Left kidney (tissue), 2 donors: Measurements from ENCODE around the gene DLGAP1. TPM values are rescaled to one million over a fixed set of nuclear protein-coding genes. Genes with fewer than 3 reads are reported as not detected.

Experiments
- DNase-seq: peaks from one replicate; pipeline ENCODE4 v3.0.0-alpha.2; 2013
- polyA plus RNA-seq: library from polyadenylated mRNA; unstranded; fragments of 120-200 nt; gene quantifications from one replicate; pipeline ENCODE4 v1.2.1, GENCODE V29; 2013; ENCODE audit not compliant: insufficient read length

Gene DLGAP1
- polyA plus RNA-seq, 1 donor, result 6.2 TPM

- no peak for DNase-seq
Observed at GRCh38 chr18:4172196-4173100, 282.7 kb downstream of the DLGAP1 start.

- no peak for DNase-seq
Observed at GRCh38 chr18:4157352-4157751, 297.8 kb downstream of the DLGAP1 start.

DNA sequence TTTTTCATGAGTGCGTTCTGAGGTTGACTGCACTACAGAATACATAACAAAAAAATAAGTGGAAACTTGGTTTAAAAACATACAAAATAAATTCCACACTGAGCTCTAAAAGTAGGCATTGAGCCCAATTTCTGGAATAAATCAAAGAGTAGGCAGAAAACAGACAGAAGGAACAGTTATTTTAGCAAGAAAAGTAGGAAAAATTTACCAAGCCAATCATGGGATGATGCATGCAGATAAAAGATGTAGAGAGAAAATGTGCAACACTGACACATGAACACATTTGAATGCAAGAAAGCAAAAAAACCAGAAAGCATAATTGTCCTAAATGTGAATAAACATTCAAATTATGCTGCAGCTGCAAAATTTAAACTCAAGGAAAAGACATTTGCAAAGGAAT, 308.3 kb downstream of the DLGAP1 start:
- DNase-seq, result no peak

GRCh38 chr18:4144201-4144600, 310.9 kb downstream of the DLGAP1 start:
- DNase-seq, result no peak

- DNase-seq, result no peak
Observed at GRCh38 chr18:4143585-4143984, 311.5 kb downstream of the DLGAP1 start.

DNA sequence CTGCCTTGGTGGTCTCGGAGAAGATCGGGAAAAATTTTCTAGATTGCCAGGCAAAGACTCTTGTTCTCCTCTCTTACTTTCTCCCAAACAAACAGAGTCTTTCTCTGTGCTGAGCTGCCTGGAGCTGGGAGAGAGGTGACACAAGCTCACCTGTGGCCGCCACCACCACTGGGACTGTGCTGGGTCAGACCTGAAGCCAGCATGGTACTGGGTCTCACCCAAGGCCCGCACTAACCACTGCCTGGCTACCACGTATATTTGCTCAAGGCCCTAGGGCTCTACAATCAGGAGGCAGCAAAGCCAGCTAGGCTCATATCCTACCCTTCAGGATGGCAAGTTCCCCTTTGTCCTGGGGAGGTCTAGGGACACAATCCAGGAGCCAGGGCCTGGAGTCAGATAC, 312.2 kb downstream of the DLGAP1 start:
- DNase-seq, result no peak

DNA sequence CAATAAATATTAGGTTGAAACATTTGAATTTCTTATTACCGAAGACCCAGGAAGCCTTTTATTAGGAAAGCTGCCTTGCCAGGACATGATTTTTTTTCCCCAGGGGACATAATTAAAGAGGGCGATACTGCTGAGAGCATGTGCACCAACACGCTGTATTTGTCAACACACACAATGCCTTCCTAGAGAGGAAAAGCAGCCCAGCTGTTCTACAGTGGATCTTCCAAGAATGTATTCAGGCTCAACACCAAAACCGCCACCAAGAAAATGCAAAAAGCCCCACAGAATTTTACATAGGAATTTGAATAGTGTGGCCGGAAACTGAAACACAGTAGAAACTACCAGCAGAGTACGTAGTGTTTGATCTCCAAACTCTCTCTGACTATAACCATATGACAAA, 320.4 kb downstream of the DLGAP1 start:
- DNase-seq, result no peak

DNA sequence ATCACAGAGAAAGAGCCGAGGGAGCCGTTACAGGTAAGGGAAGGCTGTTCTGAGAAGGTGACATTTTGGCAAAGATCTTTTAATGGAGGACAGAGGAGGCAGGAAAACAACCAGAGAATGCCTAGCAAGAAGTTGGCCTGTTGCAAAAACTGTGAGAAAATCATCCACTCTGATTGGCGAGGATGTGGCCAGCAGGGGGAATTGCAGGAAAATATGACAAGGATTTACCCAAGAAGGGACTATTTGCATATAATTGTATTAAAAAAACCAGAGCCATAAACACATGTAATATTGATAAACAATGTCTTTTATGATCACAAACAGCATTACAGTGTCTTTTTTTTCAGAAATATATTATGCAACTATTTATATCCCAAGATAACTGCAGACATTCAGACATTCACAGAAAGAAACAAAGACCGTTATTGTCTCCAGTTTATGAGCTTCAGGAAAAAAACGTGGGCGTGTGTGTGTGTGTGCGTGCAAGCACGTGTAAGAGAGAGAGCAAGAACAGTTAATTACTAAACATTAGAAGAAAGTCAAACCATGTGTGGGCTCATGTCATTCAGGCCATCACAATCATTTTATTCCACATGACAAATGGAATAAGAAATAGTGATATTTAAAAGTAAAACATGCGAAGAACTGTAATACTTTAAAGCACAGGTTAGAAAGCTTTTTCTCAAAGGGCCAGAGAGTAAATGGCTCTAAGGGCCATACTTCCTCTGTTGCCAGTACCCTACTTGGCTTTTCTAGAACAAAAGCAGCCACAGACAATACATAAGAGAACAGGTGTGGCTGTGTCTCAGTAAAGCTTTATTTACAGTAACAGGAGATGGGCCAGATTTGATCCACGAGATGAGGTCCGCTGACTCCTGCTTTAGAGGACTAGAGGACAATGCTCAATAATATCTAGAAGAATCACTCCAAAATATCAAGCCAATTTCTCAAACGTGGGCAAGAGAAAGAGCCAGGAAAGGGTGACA, 324.1 kb downstream of the DLGAP1 start:
- DNase-seq, result no peak

GRCh38 chr18:4126939-4127338, 328.2 kb downstream of the DLGAP1 start:
- DNase-seq, result no peak

DNA sequence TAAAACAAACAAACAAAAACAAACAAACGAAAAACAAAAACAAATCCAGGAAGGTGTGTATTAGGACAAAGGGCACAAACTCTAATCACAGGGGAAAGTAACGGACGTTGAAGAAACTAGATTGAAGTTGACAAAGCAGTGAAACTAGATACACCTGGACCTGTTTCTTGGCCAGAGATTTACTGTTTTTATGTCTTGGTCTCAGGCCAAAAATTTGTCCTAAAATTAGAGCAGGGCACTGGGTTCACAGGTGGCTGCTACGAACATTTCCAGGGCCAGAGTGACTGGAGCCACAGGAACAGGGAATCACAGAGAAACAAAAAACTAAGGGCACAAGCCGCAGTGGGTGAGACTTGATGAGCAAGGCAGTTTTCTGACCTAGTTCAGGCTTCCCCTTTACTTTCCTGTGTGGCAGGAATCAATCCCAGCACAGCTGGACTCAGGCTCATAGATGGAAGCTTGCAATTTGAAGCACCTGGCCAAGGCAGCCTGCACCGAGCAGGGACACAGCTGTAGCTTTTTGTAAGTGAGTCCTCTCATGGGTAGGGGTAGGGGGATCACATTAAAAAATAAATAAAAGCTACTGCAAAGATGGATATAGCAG, 329.4 kb downstream of the DLGAP1 start:
- peak; percentile 10 for DNase-seq

- DNase-seq, result peak; percentile 5
Observed at GRCh38 chr18:4125224-4125623, 329.9 kb downstream of the DLGAP1 start.

- no peak for DNase-seq
Observed at GRCh38 chr18:4119813-4120212, 335.3 kb downstream of the DLGAP1 start.

DNA sequence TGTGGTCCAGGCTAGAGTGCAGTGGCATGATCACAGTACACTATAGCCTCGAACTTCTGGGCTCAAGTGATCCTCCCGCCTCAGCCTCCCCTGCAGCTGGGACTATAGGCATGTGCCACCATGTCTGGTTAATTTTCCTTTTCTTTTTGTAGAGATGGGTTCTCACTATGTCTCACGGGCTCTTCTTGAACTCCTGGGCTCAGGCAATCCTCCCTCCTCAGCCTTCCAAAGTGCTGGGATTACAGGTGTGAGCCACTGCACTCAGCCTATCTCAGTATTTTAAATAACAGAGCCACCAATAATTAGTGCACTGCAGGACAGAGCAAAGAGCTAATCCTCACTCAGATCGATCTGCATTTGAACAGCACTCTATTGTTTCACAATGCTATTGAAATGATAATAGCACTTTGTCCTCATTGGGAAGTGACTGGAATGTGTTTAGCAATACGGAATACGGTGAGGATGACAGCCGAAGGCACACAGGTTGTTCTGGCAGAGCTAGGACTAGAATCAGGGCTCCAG, 335.9 kb downstream of the DLGAP1 start:
- DNase-seq, result no peak

GRCh38 chr18:4108016-4108415, 347.1 kb downstream of the DLGAP1 start:
- DNase-seq, result no peak

GRCh38 chr18:4107049-4107467, 348.0 kb downstream of the DLGAP1 start:
- DNase-seq, result peak; percentile 2

DNA sequence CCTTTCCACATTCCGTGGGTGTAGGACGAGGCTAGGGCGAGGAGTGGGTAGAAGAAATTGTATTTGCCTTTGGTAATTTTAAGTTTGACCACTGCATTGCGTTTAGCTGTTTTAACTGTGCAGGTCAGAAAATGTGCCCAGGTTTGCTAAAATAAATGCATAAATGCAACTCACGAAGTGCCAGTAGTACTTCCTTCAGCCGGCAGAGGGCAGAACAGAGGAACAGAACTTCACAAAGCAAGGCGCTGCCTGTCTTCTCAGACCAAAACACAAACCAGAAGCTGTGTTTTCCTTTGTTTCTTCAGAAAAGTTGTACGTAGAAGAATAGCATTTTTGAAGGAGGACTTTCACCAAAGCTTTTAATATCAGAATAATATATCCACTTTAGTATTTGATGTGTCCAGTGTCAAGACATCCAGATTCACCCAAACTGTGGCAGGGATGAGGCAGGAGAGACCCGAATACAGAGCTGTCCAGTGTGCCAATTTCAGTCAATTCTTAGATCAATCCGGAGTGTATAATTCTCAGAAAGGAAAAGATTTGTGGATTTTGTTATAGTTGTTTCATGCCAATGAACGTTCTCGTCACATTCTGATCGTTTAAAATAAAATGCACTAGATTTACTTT, 348.6 kb downstream of the DLGAP1 start:
- peak; percentile 78 for DNase-seq

DNA sequence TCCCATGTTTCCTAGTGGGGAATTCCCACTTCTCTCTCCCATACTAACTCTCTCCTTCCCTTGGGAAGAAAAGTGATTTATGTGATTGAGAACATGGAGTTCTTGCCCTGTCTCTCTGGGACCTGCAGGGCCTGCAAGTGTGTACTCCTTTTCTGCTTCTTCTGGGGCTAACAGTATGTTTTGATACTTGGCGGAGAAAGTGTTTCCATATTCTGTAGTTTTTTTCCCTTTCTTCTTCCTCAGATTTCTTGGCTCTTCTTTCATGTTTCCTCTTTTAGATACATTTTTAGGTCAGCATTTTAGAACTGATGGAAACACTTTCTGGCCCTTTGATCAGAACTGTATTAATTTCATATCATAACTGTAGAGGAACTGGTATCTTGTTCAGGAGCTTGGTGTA, 352.2 kb downstream of the DLGAP1 start:
- DNase-seq, result no peak

DNA sequence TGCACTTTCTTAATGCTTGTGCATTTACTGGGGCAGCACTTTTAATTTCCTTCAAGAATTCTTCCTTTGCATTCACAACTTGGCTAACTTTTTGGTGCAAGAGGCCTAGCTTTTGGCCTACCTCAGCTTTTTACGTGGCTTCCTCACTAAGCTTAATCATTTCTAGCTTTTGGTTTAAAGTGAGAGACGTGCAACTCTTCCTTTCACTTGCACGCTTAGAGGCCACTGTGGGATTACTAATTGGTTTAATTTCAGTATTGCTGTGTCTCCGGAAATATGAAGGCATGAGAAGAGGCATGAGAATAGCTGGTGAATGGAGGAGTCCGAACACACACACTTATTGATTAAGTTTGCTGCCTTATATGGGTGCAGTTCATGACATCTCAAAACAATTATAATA, 354.1 kb downstream of the DLGAP1 start:
- no peak for DNase-seq

- DNase-seq, result no peak
Observed at GRCh38 chr18:4096486-4096885, 358.6 kb downstream of the DLGAP1 start.

- no peak for DNase-seq
Observed at GRCh38 chr18:4093676-4094075, 361.4 kb downstream of the DLGAP1 start.

DNA sequence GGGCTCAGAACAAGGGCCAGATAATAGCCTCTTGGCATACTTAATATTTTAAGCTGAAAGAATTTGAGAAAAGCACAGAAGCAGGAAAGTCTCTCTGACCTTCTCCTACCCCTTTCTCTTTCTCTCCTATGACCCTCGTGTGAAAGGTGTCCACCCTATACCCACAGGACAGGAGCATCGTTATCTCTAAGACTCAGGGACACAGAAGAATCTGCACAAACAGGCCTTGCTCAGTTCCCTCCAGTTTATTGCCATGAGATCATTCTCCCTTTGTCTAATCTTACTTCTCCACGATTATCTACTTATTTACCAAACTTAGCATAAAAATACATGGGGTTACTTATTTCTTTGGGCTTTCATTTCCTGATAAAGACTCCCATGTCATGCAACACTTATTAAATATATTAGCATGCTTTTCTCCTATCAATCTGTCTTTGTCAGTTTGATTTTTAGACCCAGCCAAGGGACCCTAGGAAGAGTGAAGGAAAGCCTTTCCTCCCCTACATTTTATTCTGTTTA, 370.7 kb downstream of the DLGAP1 start:
- DNase-seq, result no peak
